ENCODE results near the gene TP53I11.

- TF ChIP-seq CTCF (IDR thresholded peaks at IDR 0.05; ENCODE audit: low read depth, low read length), result no peak
- TF ChIP-seq POLR2A (IDR thresholded peaks at IDR 0.05; ENCODE audit: extremely low read depth, insufficient read length), result no peak
These were observed 3.6 kb upstream of the TP53I11 start for GRCh38 chr11:44954051-44954906.

Data from NB4 (cell line).